SK-N-SH (cell line): ENCODE measurements around the gene AGAP1. TPM values are rescaled to one million over a fixed set of nuclear protein-coding genes. Genes with fewer than 3 reads are reported as not detected.

ENCODE experiments used
- CTCF ChIA-PET: fragments of 300-600, 350-600 bp; formaldehyde crosslinking; extraction: SDS; loops from one replicate; lab custom pipeline; 2021; lab: Yijun Ruan, JAX
- POLR2A ChIA-PET: fragments of 350-600 bp; sonication (Branson Sonifier 250); formaldehyde crosslinking; extraction: SDS; loops from one replicate; lab custom pipeline; 2020; ENCODE audit warnings: antibody characterized with exemption, inconsistent platforms; lab: Yijun Ruan, JAX
- DNase-seq: peaks from one replicate; pipeline ENCODE4 v3.0.0; 2012
- H2AFZ ChIP-seq: fragments of 200-600 bp; sonication (generic); 2 replicates; pipeline ENCODE4 v1.8.1; 2016; ENCODE audit warnings: antibody characterized with exemption, mild to moderate bottlenecking, low read depth
- H3F3A ChIP-seq: fragments of 200-600 bp; sonication (generic); replicated peaks from 2 replicates; pipeline ENCODE3; 2016; ENCODE audit warnings: antibody characterized with exemption, mild to moderate bottlenecking; ENCODE audit not compliant: insufficient read depth
- H3K27ac ChIP-seq, 2 experiments: fragments of 200-500 bp in 1 of 2; fragments of 200-600 bp in 1 of 2; sonication (Bioruptor generic) in 1 of 2; sonication (generic), shearing (Covaris generic) in 1 of 2; 2 replicates each; pipeline versions ENCODE4 v1.5.1 to v1.6.1; 2014 to 2016; ENCODE audit warnings: low read depth in 2 of 2, inconsistent platforms in 1 of 2, low read length in 1 of 2, mild to moderate bottlenecking in 1 of 2, mixed read lengths in 1 of 2
- H3K27me3 ChIP-seq: fragments of 200-600 bp; sonication (generic), shearing (Covaris generic); 2 replicates; pipeline ENCODE4 v1.6.1; 2016; ENCODE audit warnings: mixed run types; ENCODE audit not compliant: insufficient read depth
- H3K36me3 ChIP-seq, 2 experiments: fragments of 200-500 bp in 1 of 2; fragments of 200-600 bp in 1 of 2; sonication (Bioruptor generic) in 1 of 2; sonication (generic) in 1 of 2; replicated peaks in 1 of 2; 2 replicates each; pipeline versions ENCODE3 to v1.5.1; 2014 to 2016; ENCODE audit warnings: low read length in 1 of 2, mild to moderate bottlenecking in 1 of 2; ENCODE audit not compliant: insufficient read depth in 2 of 2, control insufficient read depth in 1 of 2
- H3K4me1 ChIP-seq, 2 experiments: fragments of 200-500 bp in 1 of 2; fragments of 200-600 bp in 1 of 2; sonication (Bioruptor generic) in 1 of 2; sonication (generic), shearing (Covaris generic) in 1 of 2; 2 replicates each; pipeline versions ENCODE4 v1.5.1 to v1.6.1; 2014 to 2016; ENCODE audit warnings: low read depth in 1 of 2, low read length in 1 of 2, mixed run types in 1 of 2; ENCODE audit not compliant: insufficient read depth in 2 of 2, control insufficient read depth in 1 of 2
- H3K4me2 ChIP-seq: fragments of 200-600 bp; sonication (generic), shearing (Covaris generic); 2 replicates; pipeline ENCODE4 v1.6.1; 2017; ENCODE audit warnings: mixed run types
- H3K4me3 ChIP-seq, 2 experiments: fragments of 200-500 bp in 1 of 2; fragments of 200-600 bp in 1 of 2; sonication (Bioruptor generic) in 1 of 2; sonication (generic), shearing (Covaris generic) in 1 of 2; 2 replicates each; pipeline versions ENCODE4 v1.5.1 to v1.8.1; 2014 to 2016; ENCODE audit warnings: low read depth in 2 of 2, inconsistent platforms in 1 of 2, low read length in 1 of 2, mild to moderate bottlenecking in 1 of 2, mixed read lengths in 1 of 2, moderate library complexity in 1 of 2
- H3K79me2 ChIP-seq: fragments of 200-600 bp; sonication (generic); 2 replicates; pipeline ENCODE4 v1.8.1; 2017; ENCODE audit warnings: mild to moderate bottlenecking; ENCODE audit not compliant: insufficient read depth
- H3K9ac ChIP-seq: fragments of 200-600 bp; sonication (generic); 2 replicates; pipeline ENCODE4 v1.6.1; 2017; ENCODE audit warnings: mixed run types
- H3K9me2 ChIP-seq: fragments of 200-600 bp; sonication (generic); 2 replicates; pipeline ENCODE4 v1.6.1; 2017; ENCODE audit warnings: mixed run types
- H3K9me3 ChIP-seq: fragments of 200-600 bp; sonication (generic); 2 replicates; pipeline ENCODE4 v1.6.1; 2017; ENCODE audit warnings: mixed run types, mild to moderate bottlenecking, moderate library complexity
- H4K20me1 ChIP-seq: fragments of 200-600 bp; sonication (generic); 2 replicates; pipeline ENCODE4 v1.6.1; 2017; ENCODE audit warnings: mild to moderate bottlenecking, mixed run types; ENCODE audit not compliant: insufficient read depth
- CHD2 ChIP-seq: fragments of 150-350 bp; IDR thresholded peaks from 2 replicates; pipeline ENCODE4 v1.6.1; 2018; ENCODE audit warnings: low read length; ENCODE audit not compliant: partially characterized antibody
- FOXJ3 ChIP-seq: sonication (generic); formaldehyde crosslinking; IDR thresholded peaks from 2 replicates; pipeline ENCODE4 v1.5.1; 2020; ENCODE audit warnings: mild to moderate bottlenecking, missing genetic modification reagents
- FOXM1 ChIP-seq: IDR thresholded peaks from 2 replicates; pipeline ENCODE4 v1.4.0; 2012; ENCODE audit warnings: low read depth, mild to moderate bottlenecking
- GABPA ChIP-seq: IDR thresholded peaks from 2 replicates; pipeline ENCODE4 v1.4.0; 2012; ENCODE audit warnings: low read depth, mild to moderate bottlenecking
- MXI1 ChIP-seq: IDR thresholded peaks from 2 replicates; pipeline ENCODE4 v1.6.1; 2012; ENCODE audit warnings: mild to moderate bottlenecking, low read depth, low read length, improper control_type of control experiment
- NFIC ChIP-seq: IDR thresholded peaks from 2 replicates; pipeline ENCODE4 v1.4.0; 2012; ENCODE audit warnings: borderline replicate concordance
- NRF1 ChIP-seq: IDR thresholded peaks from 2 replicates; pipeline ENCODE4 v1.6.1; 2012; ENCODE audit warnings: low read depth, mild to moderate bottlenecking, low read length
- POLR2AphosphoS5 ChIP-seq: IDR thresholded peaks from 2 replicates; pipeline ENCODE4 v1.6.1; 2012; ENCODE audit warnings: low read depth, low read length
- RAD21 ChIP-seq: IDR thresholded peaks from 2 replicates; pipeline ENCODE4 v1.6.1; 2012; ENCODE audit warnings: mild to moderate bottlenecking, low read length
- SMC3 ChIP-seq: IDR thresholded peaks from 2 replicates; pipeline ENCODE4 v1.6.1; 2012; ENCODE audit warnings: low read depth, low read length, improper control_type of control experiment
- TAF1 ChIP-seq: IDR thresholded peaks from 2 replicates; pipeline ENCODE4 v1.6.1; 2012; ENCODE audit warnings: low read depth, mild to moderate bottlenecking, low read length, moderate library complexity, borderline replicate concordance
- TEAD4 ChIP-seq: IDR thresholded peaks from 2 replicates; pipeline ENCODE4 v1.4.0; 2012; ENCODE audit warnings: mild to moderate bottlenecking, borderline replicate concordance; ENCODE audit not compliant: insufficient read depth
- WGBS: methylation state at CpG from one replicate; pipeline ENCODE4 v1.1.6; 2017; ENCODE audit warnings: low lambda C conversion rate; 5-methylcytosine and 5-hydroxymethylcytosine counted together
- polyA plus RNA-seq, 3 experiments: library from polyadenylated mRNA; depleted of rRNA; stranded (reverse); fragments of >200 nt; gene quantifications; 2 replicates each; pipeline ENCODE4 v1.2.3, GENCODE V29; 2012
- TF ChIP-seq, protein P1 (sequence below): IDR thresholded peaks from 2 replicates; pipeline ENCODE4 v1.4.0; 2012; ENCODE audit warnings: low read depth, borderline replicate concordance
- TF ChIP-seq, protein P2 (sequence below): fragments of 200-600 bp; sonication (generic); IDR thresholded peaks from 2 replicates; pipeline ENCODE4 v1.6.1; 2017; ENCODE audit warnings: antibody characterized with exemption, mild to moderate bottlenecking, moderate library complexity
- TF ChIP-seq, protein P3 (sequence below): IDR thresholded peaks from 2 replicates; pipeline ENCODE4 v1.6.1; 2012; ENCODE audit warnings: mild to moderate bottlenecking, low read depth, low read length, moderate library complexity
- TF ChIP-seq, protein P4 (sequence below): IDR thresholded peaks from 2 replicates; pipeline ENCODE4; 2012

The AGAP1 gene
- polyA plus RNA-seq, 1 of the 3 experiments (the other 2 are of a cell fraction), result 8.8 TPM

DNA sequence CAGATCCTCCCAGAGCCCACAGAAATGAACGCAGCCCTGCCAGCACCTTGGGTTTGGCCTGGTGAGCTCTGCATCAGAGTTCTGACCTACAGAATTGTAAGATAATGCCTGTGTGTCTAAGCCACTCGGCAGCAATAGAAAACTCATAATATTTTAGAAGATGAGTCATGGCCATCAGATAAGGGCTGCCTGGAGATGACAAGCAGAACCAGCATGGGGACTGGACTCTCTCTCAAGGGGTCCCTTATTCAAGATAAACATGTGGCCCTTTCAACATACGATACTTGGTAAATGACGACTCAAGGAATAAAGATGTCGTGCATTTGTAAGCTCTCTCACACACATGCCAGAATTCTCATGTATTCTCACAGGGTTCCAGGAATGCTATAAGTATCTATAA, 8.5 kb upstream of the AGAP1 start:
- H2AFZ ChIP-seq, result no peak overlapping the region
- TF ChIP-seq NRF1 (no peak), POLR2AphosphoS5 (no peak), RAD21 (no peak), FOXM1 (no peak), GABPA (no peak), NFIC (no peak), TAF1 (no peak), SMC3 (no peak), FOXJ3 (CRISPR knock-in tag) (no peak), MXI1 (no peak), TEAD4 (no peak), CHD2 (no peak)
- TF ChIP-seq, protein P1, sequence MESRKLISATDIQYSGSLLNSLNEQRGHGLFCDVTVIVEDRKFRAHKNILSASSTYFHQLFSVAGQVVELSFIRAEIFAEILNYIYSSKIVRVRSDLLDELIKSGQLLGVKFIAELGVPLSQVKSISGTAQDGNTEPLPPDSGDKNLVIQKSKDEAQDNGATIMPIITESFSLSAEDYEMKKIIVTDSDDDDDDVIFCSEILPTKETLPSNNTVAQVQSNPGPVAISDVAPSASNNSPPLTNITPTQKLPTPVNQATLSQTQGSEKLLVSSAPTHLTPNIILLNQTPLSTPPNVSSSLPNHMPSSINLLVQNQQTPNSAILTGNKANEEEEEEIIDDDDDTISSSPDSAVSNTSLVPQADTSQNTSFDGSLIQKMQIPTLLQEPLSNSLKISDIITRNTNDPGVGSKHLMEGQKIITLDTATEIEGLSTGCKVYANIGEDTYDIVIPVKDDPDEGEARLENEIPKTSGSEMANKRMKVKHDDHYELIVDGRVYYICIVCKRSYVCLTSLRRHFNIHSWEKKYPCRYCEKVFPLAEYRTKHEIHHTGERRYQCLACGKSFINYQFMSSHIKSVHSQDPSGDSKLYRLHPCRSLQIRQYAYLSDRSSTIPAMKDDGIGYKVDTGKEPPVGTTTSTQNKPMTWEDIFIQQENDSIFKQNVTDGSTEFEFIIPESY, result no peak
- TF ChIP-seq, protein P2, sequence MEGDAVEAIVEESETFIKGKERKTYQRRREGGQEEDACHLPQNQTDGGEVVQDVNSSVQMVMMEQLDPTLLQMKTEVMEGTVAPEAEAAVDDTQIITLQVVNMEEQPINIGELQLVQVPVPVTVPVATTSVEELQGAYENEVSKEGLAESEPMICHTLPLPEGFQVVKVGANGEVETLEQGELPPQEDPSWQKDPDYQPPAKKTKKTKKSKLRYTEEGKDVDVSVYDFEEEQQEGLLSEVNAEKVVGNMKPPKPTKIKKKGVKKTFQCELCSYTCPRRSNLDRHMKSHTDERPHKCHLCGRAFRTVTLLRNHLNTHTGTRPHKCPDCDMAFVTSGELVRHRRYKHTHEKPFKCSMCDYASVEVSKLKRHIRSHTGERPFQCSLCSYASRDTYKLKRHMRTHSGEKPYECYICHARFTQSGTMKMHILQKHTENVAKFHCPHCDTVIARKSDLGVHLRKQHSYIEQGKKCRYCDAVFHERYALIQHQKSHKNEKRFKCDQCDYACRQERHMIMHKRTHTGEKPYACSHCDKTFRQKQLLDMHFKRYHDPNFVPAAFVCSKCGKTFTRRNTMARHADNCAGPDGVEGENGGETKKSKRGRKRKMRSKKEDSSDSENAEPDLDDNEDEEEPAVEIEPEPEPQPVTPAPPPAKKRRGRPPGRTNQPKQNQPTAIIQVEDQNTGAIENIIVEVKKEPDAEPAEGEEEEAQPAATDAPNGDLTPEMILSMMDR, result no peak
- TF ChIP-seq, protein P3, sequence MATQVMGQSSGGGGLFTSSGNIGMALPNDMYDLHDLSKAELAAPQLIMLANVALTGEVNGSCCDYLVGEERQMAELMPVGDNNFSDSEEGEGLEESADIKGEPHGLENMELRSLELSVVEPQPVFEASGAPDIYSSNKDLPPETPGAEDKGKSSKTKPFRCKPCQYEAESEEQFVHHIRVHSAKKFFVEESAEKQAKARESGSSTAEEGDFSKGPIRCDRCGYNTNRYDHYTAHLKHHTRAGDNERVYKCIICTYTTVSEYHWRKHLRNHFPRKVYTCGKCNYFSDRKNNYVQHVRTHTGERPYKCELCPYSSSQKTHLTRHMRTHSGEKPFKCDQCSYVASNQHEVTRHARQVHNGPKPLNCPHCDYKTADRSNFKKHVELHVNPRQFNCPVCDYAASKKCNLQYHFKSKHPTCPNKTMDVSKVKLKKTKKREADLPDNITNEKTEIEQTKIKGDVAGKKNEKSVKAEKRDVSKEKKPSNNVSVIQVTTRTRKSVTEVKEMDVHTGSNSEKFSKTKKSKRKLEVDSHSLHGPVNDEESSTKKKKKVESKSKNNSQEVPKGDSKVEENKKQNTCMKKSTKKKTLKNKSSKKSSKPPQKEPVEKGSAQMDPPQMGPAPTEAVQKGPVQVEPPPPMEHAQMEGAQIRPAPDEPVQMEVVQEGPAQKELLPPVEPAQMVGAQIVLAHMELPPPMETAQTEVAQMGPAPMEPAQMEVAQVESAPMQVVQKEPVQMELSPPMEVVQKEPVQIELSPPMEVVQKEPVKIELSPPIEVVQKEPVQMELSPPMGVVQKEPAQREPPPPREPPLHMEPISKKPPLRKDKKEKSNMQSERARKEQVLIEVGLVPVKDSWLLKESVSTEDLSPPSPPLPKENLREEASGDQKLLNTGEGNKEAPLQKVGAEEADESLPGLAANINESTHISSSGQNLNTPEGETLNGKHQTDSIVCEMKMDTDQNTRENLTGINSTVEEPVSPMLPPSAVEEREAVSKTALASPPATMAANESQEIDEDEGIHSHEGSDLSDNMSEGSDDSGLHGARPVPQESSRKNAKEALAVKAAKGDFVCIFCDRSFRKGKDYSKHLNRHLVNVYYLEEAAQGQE, result no peak
- TF ChIP-seq, protein P4, sequence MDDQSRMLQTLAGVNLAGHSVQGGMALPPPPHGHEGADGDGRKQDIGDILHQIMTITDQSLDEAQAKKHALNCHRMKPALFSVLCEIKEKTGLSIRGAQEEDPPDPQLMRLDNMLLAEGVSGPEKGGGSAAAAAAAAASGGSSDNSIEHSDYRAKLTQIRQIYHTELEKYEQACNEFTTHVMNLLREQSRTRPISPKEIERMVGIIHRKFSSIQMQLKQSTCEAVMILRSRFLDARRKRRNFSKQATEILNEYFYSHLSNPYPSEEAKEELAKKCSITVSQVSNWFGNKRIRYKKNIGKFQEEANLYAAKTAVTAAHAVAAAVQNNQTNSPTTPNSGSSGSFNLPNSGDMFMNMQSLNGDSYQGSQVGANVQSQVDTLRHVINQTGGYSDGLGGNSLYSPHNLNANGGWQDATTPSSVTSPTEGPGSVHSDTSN, result no peak
- WGBS, result 63% methylated on average over 5 of the region's 5 CpGs

More for the DNA sequence above, 8.5 kb upstream of the AGAP1 start:
- no peaks in the 10 kb centered on the region for H3K9me2 ChIP-seq
- H3K4me3 ChIP-seq, result no peak overlapping the region
- H3K36me3 ChIP-seq, result no peaks in the 10 kb centered on the region
- H3K4me2 ChIP-seq, result no peak overlapping the region
- H3K9ac ChIP-seq, result no peak overlapping the region
- no peaks in the 10 kb centered on the region; the same call in 1 of the 2 replicates for H3K27me3 ChIP-seq
- H3K9me3 ChIP-seq, result no peaks in the 10 kb centered on the region
- ChIA-PET POLR2A (no interaction called here), CTCF (no interaction called here)
- H3K79me2 ChIP-seq, result no peaks in the 10 kb centered on the region
- H4K20me1 ChIP-seq, result no peaks in the 10 kb centered on the region
- H3K27ac ChIP-seq, result no peak overlapping the region
- no peaks in the 10 kb centered on the region for H3F3A ChIP-seq
- no peak for DNase-seq
- no peaks in the 10 kb centered on the region for H3K4me1 ChIP-seq
